ENCODE results near the gene UBQLN1. TPM values are rescaled to one million over a fixed set of nuclear protein-coding genes. Genes with fewer than 3 reads are reported as not detected.
"Not testable (repeated sequence)": the region's sequence is repeated elsewhere in the genome, so short reads cannot be mapped to it uniquely, and the experiment has no call there.

Gene UBQLN1
- total RNA-seq, 2 experiments from 2014 or later, result 109 to 112 TPM

DNA sequence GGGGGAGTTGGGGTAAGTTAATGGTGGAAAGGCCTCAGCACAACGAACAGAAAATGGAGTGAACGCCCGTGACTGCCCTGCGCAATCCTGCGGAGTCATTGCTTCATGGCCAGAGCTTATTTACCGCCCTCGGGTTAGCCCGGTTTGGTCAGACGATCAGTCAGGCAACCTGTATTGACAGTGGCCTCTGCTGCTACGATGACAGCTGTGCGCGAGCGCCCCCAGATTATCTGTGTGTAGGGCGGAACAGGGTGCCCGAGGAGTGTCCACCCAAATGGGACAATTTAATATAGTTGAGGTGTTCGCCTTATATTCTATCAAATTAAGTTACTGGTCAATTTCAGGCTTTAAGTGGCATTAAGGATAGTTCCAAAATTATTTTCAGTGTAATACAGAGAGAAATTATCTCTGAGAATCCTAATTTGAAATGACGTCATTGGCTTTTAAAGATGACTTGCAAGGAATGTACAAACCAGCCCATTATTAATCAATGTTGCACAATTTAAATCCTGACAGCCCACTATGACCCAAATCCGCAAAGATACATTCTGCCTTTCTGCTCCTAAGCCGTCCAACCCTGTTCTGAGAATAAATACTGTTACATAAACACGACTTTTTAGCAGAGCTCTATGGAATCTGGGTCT is 879 bp upstream of the UBQLN1 start:
- Mint-ChIP-seq H3K27ac (peak overlapping the region; percentile 98), H3K9me3 (no peaks in the 10 kb centered on the region), H3K4me1 (peaks cover 35% of the 10 kb centered on the region), H3K27me3 (no peaks in the 10 kb centered on the region), H3K36me3 (ENCODE audit: low read depth) (peaks cover 24% of the 10 kb centered on the region), H3K4me3 (peak overlapping the region; percentile 85)
- POLR2A ChIA-PET, result interaction anchor here (0.6 to 4.1 kb wide), 30 partner anchors 9 to 271 kb away, joined by 3 to 79 read pairs (median 4); partner anchors contain the start of genes HNRNPK, IDNK, KIF27 and RMI1
- DNase-seq, result peak; percentile 62
- CTCF ChIA-PET, result interaction anchor here (0.8 to 3.3 kb wide), 9 partner anchors 9 to 212 kb away, joined by 3 to 20 read pairs (median 4); partner anchors contain the start of genes IDNK and KIF27

DNA sequence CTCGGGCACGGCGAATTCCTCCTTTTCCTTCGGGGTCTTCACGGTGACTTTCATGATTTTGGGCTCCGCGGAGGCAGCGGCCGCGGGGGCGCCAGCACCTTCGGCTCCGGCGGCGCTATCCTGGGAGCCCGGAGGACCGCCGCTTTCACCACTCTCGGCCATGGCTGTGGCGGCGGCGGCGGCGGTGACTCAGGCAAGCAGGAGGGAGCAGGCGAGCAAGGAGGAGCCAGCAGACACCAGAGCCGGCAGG is 315 bp downstream of the UBQLN1 start:
- H3K36me3 Mint-ChIP-seq (ENCODE audit: low read depth), result peaks cover 28% of the 10 kb centered on the region
- H3K4me1 Mint-ChIP-seq, result peaks cover 38% of the 10 kb centered on the region
- H3K4me3 Mint-ChIP-seq, result peak overlapping the region; percentile 85
- ChIA-PET CTCF (interaction anchor here (0.6 to 3.3 kb wide), 7 partner anchors 8 to 213 kb away, joined by 3 to 20 read pairs (median 4); partner anchors contain the start of gene IDNK), POLR2A (interaction anchor here (1.0 to 4.1 kb wide), 20 partner anchors 9 to 272 kb away, joined by 3 to 79 read pairs (median 4); partner anchors contain the start of genes HNRNPK, IDNK, KIF27 and RMI1)
- no peak for DNase-seq
- H3K27ac Mint-ChIP-seq, result peak overlapping the region; percentile 98
- H3K9me3 Mint-ChIP-seq, result no peaks in the 10 kb centered on the region
- no peaks in the 10 kb centered on the region for H3K27me3 Mint-ChIP-seq

GRCh38 chr9:83706676-83707517 is 861 bp downstream of the UBQLN1 start:
- no peaks in the 10 kb centered on the region for H3K27me3 Mint-ChIP-seq
- peak overlapping the region; percentile 98 for H3K27ac Mint-ChIP-seq
- peak; percentile 75 for DNase-seq
- H3K9me3 Mint-ChIP-seq, result no peaks in the 10 kb centered on the region
- peaks cover 28% of the 10 kb centered on the region for H3K36me3 Mint-ChIP-seq (ENCODE audit: low read depth)
- ChIA-PET POLR2A (interaction anchor here (0.6 to 4.1 kb wide), 17 partner anchors 8 to 299 kb away, joined by 3 to 79 read pairs (median 5); partner anchors contain the start of genes HNRNPK, IDNK, KIF27 and RMI1), CTCF (interaction anchor here (0.6 to 3.3 kb wide), 7 partner anchors 7 to 214 kb away, joined by 3 to 20 read pairs (median 4); partner anchors contain the start of gene IDNK)
- H3K4me3 Mint-ChIP-seq, result peak overlapping the region; percentile 85
- H3K4me1 Mint-ChIP-seq, result peaks cover 42% of the 10 kb centered on the region

DNA sequence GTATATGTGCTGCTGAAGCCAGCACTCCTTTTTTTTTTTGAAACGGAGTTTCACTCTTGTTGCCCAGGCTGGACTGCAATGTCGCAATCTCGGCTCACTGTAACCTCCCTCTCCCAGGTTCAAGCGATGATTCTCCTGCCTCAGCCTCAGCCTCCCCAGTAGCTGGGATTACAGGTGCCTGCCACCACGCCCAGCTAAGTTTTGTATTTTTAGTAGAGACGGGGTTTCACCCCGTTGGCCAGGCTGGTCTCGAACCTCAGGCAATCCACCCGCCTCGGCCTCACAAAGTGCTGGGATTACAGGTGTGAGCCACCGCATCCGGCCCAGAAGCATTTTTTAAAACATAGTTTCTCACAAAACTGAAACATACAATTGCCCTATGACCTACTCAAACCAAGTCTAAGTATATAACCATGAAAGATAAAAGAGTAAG is 2.5 kb downstream of the UBQLN1 start:
- Mint-ChIP-seq H3K36me3 (ENCODE audit: low read depth) (peaks cover 31% of the 10 kb centered on the region), H3K4me3 (peak overlapping the region; percentile 85), H3K27ac (peak overlapping the region; percentile 98), H3K4me1 (peaks cover 54% of the 10 kb centered on the region)
- H3K27me3 Mint-ChIP-seq, CTCF ChIA-PET, POLR2A ChIA-PET, H3K9me3 Mint-ChIP-seq: not testable (repeated sequence)
- peak; percentile 46 for DNase-seq

- Mint-ChIP-seq H3K4me1 (peaks cover 60% of the 10 kb centered on the region), H3K36me3 (ENCODE audit: low read depth) (peaks cover 29% of the 10 kb centered on the region), H3K9me3 (no peaks in the 10 kb centered on the region), H3K27ac (no peak overlapping the region), H3K4me3 (no peak overlapping the region), H3K27me3 (no peaks in the 10 kb centered on the region)
- ChIA-PET CTCF (interaction anchor here (1.3 kb wide), 1 partner anchor 16 kb away, joined by 3 read pairs; no protein-coding TSS in a partner anchor), POLR2A (no interaction called here)
- no peak for DNase-seq
Measured at GRCh38 chr9:83701769-83702168, 6.0 kb downstream of the UBQLN1 start.

DNA sequence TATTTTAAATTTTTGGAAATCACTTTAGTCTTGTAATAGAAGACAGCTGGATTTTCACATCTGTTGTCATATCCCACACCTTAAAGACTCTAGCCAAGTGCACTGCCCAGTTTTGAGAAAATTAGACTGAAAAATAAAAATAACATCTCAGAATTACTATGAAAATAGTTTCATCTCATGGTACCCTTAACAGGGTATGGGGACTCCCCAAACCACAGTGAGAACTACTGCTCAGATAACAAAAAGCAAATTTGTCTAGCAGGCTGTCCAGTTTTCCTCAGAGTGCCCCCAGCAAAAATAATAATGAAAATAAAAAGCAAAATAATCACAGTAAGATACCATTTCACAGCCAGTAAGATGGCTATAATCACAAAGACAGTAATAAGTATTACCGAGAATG is 6.5 kb downstream of the UBQLN1 start:
- no peaks in the 10 kb centered on the region for H3K9me3 Mint-ChIP-seq
- no peak for DNase-seq
- H3K36me3 Mint-ChIP-seq (ENCODE audit: low read depth), result peaks cover 24% of the 10 kb centered on the region
- peaks cover 57% of the 10 kb centered on the region for H3K4me1 Mint-ChIP-seq
- ChIA-PET CTCF (interaction anchor here (1.3 kb wide), 1 partner anchor 16 kb away, joined by 3 read pairs; no protein-coding TSS in a partner anchor), POLR2A (no interaction called here)
- H3K27me3 Mint-ChIP-seq, result no peaks in the 10 kb centered on the region
- H3K4me3 Mint-ChIP-seq, result no peak overlapping the region
- no peak overlapping the region for H3K27ac Mint-ChIP-seq

GRCh38 chr9:83699615-83700014 is 8.1 kb downstream of the UBQLN1 start:
- ChIA-PET POLR2A (interaction anchor here (0.7 to 2.4 kb wide), 4 partner anchors 8 to 60 kb away, joined by 3 to 20 read pairs (median 3); partner anchors contain the start of gene UBQLN1), CTCF (interaction anchor here (1.5 to 1.8 kb wide), 2 partner anchors 8 to 50 kb away, joined by 4 to 5 read pairs; partner anchors contain the start of gene UBQLN1)
- Mint-ChIP-seq H3K36me3 (ENCODE audit: low read depth) (peaks cover 9% of the 10 kb centered on the region), H3K4me1 (peaks cover 42% of the 10 kb centered on the region), H3K27ac (no peak overlapping the region), H3K27me3 (no peaks in the 10 kb centered on the region), H3K9me3 (no peaks in the 10 kb centered on the region), H3K4me3 (no peak overlapping the region)
- DNase-seq, result no peak

GRCh38 chr9:83698976-83699585 is 8.7 kb downstream of the UBQLN1 start:
- ChIA-PET CTCF (interaction anchor here (1.5 to 1.8 kb wide), 2 partner anchors 9 to 50 kb away, joined by 4 to 5 read pairs; partner anchors contain the start of gene UBQLN1), POLR2A (interaction anchor here (0.7 to 2.4 kb wide), 4 partner anchors 9 to 59 kb away, joined by 3 to 20 read pairs (median 3); partner anchors contain the start of gene UBQLN1)
- Mint-ChIP-seq H3K36me3 (ENCODE audit: low read depth) (peaks cover 9% of the 10 kb centered on the region), H3K4me1 (peaks cover 41% of the 10 kb centered on the region), H3K27me3 (no peaks in the 10 kb centered on the region), H3K9me3 (no peaks in the 10 kb centered on the region), H3K4me3 (no peak overlapping the region), H3K27ac (no peak overlapping the region)
- DNase-seq, result no peak

DNA sequence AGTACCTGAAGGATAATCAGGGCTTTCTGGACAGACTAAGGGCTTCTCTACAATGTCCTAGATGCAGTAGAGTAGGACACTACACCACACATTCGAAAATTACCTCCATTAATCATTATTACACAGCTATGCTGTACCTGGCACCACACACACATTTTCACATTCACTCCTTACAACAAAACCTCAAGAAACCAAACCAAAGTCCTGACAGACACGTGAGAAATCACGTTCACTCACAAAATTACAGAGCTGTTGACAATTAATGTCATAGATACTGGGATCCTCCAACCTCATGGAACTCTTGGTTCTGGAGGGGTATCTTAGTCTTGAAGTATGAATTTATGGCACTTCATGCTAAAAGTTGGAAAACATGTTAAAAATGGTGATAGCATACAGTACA is 16.3 kb downstream of the UBQLN1 start:
- no peaks in the 10 kb centered on the region for H3K27me3 Mint-ChIP-seq
- peaks cover 10% of the 10 kb centered on the region for H3K36me3 Mint-ChIP-seq (ENCODE audit: low read depth)
- no peaks in the 10 kb centered on the region for H3K9me3 Mint-ChIP-seq
- POLR2A ChIA-PET, result interaction anchor here (0.7 to 1.2 kb wide), 2 partner anchors 9 to 18 kb away, joined by 3 read pairs; no protein-coding TSS in a partner anchor
- H3K27ac Mint-ChIP-seq, result no peak overlapping the region
- no peak for DNase-seq
- H3K4me3 Mint-ChIP-seq, result no peak overlapping the region
- CTCF ChIA-PET, result interaction anchor here (0.7 to 0.8 kb wide), 2 partner anchors 69 to 70 kb away, joined by 3 read pairs; no protein-coding TSS in a partner anchor
- peaks cover 44% of the 10 kb centered on the region for H3K4me1 Mint-ChIP-seq

- no peaks in the 10 kb centered on the region for H3K9me3 Mint-ChIP-seq
- POLR2A ChIA-PET, result interaction anchor here (1.3 kb wide), 1 partner anchor 11 kb away, joined by 3 read pairs; no protein-coding TSS in a partner anchor
- CTCF ChIA-PET, result interaction anchor here (0.7 to 1.1 kb wide), 2 partner anchors 27 to 267 kb away, joined by 3 read pairs; no protein-coding TSS in a partner anchor
- DNase-seq, result no peak
- no peaks in the 10 kb centered on the region for H3K27me3 Mint-ChIP-seq
- H3K4me1 Mint-ChIP-seq, result peaks cover 43% of the 10 kb centered on the region
- H3K36me3 Mint-ChIP-seq (ENCODE audit: low read depth), result peaks cover 13% of the 10 kb centered on the region
- no peak overlapping the region for H3K4me3 Mint-ChIP-seq
- no peak overlapping the region for H3K27ac Mint-ChIP-seq
Measured at GRCh38 chr9:83688921-83689320, 18.8 kb downstream of the UBQLN1 start.

- peaks cover 31% of the 10 kb centered on the region for H3K4me1 Mint-ChIP-seq
- DNase-seq, result no peak
- POLR2A ChIA-PET, result interaction anchor here (1.4 kb wide), 1 partner anchor 9 kb away, joined by 3 read pairs; no protein-coding TSS in a partner anchor
- no peaks in the 10 kb centered on the region for H3K27me3 Mint-ChIP-seq
- H3K27ac Mint-ChIP-seq, result no peak overlapping the region
- CTCF ChIA-PET, result no interaction called here
- no peak overlapping the region for H3K4me3 Mint-ChIP-seq
- H3K9me3 Mint-ChIP-seq, result no peaks in the 10 kb centered on the region
- H3K36me3 Mint-ChIP-seq (ENCODE audit: low read depth), result peaks cover 48% of the 10 kb centered on the region
Measured at GRCh38 chr9:83681490-83681889, 26.3 kb downstream of the UBQLN1 start.

- Mint-ChIP-seq H3K4me1 (peaks cover 31% of the 10 kb centered on the region), H3K36me3 (ENCODE audit: low read depth) (peaks cover 57% of the 10 kb centered on the region), H3K27me3 (no peaks in the 10 kb centered on the region), H3K4me3 (no peak overlapping the region), H3K27ac (no peak overlapping the region), H3K9me3 (no peaks in the 10 kb centered on the region)
- DNase-seq, result no peak
- CTCF ChIA-PET, result no interaction called here
- POLR2A ChIA-PET, result interaction anchor here (1.5 to 2.3 kb wide), 2 partner anchors 27 to 57 kb away, joined by 3 to 17 read pairs; partner anchors contain the start of gene UBQLN1
Measured at GRCh38 chr9:83680233-83680632, 27.5 kb downstream of the UBQLN1 start.

All from activated CD4-positive, alpha-beta memory T cell treated with anti-CD3 and anti-CD28 coated beads, Interleukin-2, amount 10 ng/mL, durations not matched to agents 7 days and 5 days (primary cell).